HepG2 (cell line): ENCODE data around the gene S100A7.

ENCODE experiments used
- CTCF ChIP-seq: sonication (generic); formaldehyde crosslinking; IDR thresholded peaks from 2 replicates; pipeline ENCODE4 v1.5.0; 2020; ENCODE audit warnings: mild to moderate bottlenecking, missing genetic modification reagents, moderate library complexity
- KLF13 ChIP-seq: sonication (generic); formaldehyde crosslinking; IDR thresholded peaks from 2 replicates; pipeline ENCODE4 v1.4.0; 2020; ENCODE audit warnings: mild to moderate bottlenecking, missing genetic modification reagents
- MAZ ChIP-seq, 2 experiments: sonication (generic) in 1 of 2; formaldehyde crosslinking in 1 of 2; IDR thresholded peaks; 2 replicates each; pipeline versions ENCODE4 v1.5.0 to v1.6.1; 2012 to 2020; ENCODE audit warnings: low read depth in 2 of 2, mild to moderate bottlenecking in 2 of 2, borderline replicate concordance in 1 of 2, improper control_type of control experiment in 1 of 2, low read length in 1 of 2, missing genetic modification reagents in 1 of 2, moderate library complexity in 1 of 2
- NFYB ChIP-seq: sonication (generic); formaldehyde crosslinking; IDR thresholded peaks from 2 replicates; pipeline ENCODE4 v1.4.0; 2020; ENCODE audit warnings: missing genetic modification reagents
- REST ChIP-seq, 2 experiments: IDR thresholded peaks; 2 replicates each; pipeline ENCODE4 v1.6.1; 2011 to 2012; ENCODE audit warnings: low read length in 2 of 2, borderline replicate concordance in 1 of 2, low read depth in 1 of 2, mild to moderate bottlenecking in 1 of 2, moderate library complexity in 1 of 2
- ZFP41 ChIP-seq: sonication (generic); formaldehyde crosslinking; IDR thresholded peaks from 2 replicates; pipeline ENCODE4 v1.4.0; 2020; ENCODE audit warnings: mild to moderate bottlenecking, missing genetic modification reagents, borderline replicate concordance
- ZNF3 ChIP-seq: IDR thresholded peaks from 2 replicates; pipeline ENCODE4 v1.7.0; 2017; ENCODE audit warnings: inconsistent platforms
- ZNF343 ChIP-seq: sonication (generic); formaldehyde crosslinking; IDR thresholded peaks from 2 replicates; pipeline ENCODE4 v1.4.0; 2020; ENCODE audit warnings: mild to moderate bottlenecking, missing genetic modification reagents
- TF ChIP-seq, protein P1 (sequence below): sonication (generic); formaldehyde crosslinking; IDR thresholded peaks from 2 replicates; pipeline ENCODE4 v1.4.0; 2020; ENCODE audit warnings: missing genetic modification reagents
- TF ChIP-seq, protein P2 (sequence below): sonication (generic); formaldehyde crosslinking; IDR thresholded peaks from 2 replicates; pipeline ENCODE4 v1.4.0; 2020; ENCODE audit warnings: missing genetic modification reagents

GRCh38 chr1:153487707-153488106 is 27.3 kb upstream of the S100A7 start:
- TF ChIP-seq, protein P1, sequence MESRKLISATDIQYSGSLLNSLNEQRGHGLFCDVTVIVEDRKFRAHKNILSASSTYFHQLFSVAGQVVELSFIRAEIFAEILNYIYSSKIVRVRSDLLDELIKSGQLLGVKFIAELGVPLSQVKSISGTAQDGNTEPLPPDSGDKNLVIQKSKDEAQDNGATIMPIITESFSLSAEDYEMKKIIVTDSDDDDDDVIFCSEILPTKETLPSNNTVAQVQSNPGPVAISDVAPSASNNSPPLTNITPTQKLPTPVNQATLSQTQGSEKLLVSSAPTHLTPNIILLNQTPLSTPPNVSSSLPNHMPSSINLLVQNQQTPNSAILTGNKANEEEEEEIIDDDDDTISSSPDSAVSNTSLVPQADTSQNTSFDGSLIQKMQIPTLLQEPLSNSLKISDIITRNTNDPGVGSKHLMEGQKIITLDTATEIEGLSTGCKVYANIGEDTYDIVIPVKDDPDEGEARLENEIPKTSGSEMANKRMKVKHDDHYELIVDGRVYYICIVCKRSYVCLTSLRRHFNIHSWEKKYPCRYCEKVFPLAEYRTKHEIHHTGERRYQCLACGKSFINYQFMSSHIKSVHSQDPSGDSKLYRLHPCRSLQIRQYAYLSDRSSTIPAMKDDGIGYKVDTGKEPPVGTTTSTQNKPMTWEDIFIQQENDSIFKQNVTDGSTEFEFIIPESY = no peak
- TF ChIP-seq MAZ (IDR thresholded peaks at IDR 0.05; ENCODE audit: borderline replicate concordance, low read depth, low read length) (no peak), MAZ (CRISPR knock-in tag; IDR thresholded peaks at IDR 0.05; ENCODE audit: low read depth) (no peak), NFYB (no peak), CTCF (CRISPR knock-in tag) (no peak), ZFP41 (no peak), ZNF343 (CRISPR knock-in tag) (no peak), REST (IDR thresholded peaks at IDR 0.05; ENCODE audit: borderline replicate concordance in 1 of 2, low read depth in 1 of 2, low read length in 2 of 2) (no peak), KLF13 (no peak), ZNF3 (CRISPR knock-in tag) (no peak)
- TF ChIP-seq, protein P2, sequence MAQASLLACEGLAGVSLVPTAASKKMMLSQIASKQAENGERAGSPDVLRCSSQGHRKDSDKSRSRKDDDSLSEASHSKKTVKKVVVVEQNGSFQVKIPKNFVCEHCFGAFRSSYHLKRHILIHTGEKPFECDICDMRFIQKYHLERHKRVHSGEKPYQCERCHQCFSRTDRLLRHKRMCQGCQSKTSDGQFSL (CRISPR knock-in tag) = no peak
